Stimulated activated CD8-positive, alpha-beta memory T cell treated with anti-CD3 and anti-CD28 coated beads, Interleukin-15, amount 100 ng/mL, for 4 hours (primary cell): ENCODE data around the gene GALNT1.
"Not testable (repeated sequence)": the region's sequence is repeated elsewhere in the genome, so short reads cannot be mapped to it uniquely, and the experiment has no call there.

Experiments
- DNase-seq, 2 donors: peaks; one replicate each; pipeline ENCODE4 v3.0.0-alpha.2; 2020; ENCODE audit warnings: low read depth in 2 of 2

GALNT1 gene

DNA sequence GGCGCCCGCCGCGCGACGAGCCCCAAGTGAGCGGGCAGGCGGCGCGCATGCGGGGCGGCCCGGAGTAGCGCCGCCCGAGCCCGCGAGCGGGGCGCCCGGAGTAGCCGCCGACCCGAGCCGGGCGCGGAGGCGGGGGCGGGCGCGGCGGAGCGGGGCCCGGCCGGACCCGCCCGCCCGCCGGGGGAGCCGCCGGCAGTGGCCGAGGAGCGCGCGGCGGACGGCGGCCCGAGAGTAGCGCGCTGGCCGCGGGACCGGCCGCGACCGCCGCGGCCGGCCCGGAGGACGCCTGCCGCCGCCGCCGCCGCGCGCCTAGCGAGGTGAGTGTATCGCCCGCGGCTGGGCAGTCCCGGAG is at the start of gene GALNT1:
Gene GALNT1, plus strand, starts transcription at position 195 of the 352 bp plus-strand sequence. CDS start 72,923 bp downstream, outside the sequence.
- DNase-seq, result no peak

GRCh38 chr18:35533916-35534405 is 47.6 kb upstream of the GALNT1 start:
- DNase-seq, result no peak

DNA sequence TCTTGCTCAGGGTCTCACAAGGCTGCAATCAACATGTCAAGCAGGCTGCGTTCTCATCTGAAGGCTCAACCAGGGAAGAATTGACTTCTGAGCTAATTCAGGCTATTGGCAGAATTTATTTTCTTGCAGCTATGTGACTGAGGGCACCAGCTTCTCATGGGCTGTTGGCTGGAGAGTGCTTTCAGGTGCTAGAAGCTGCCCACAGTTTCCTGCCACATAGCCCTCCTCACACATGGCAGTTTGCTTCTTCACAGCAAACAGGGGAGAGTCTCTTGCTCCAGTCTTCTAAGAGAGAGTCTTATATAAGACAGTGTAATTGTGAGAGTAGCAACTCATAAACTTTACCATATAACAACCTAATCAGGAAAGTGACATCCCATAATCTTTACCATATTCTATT is 46.2 kb upstream of the GALNT1 start:
- DNase-seq, result no peak

DNA sequence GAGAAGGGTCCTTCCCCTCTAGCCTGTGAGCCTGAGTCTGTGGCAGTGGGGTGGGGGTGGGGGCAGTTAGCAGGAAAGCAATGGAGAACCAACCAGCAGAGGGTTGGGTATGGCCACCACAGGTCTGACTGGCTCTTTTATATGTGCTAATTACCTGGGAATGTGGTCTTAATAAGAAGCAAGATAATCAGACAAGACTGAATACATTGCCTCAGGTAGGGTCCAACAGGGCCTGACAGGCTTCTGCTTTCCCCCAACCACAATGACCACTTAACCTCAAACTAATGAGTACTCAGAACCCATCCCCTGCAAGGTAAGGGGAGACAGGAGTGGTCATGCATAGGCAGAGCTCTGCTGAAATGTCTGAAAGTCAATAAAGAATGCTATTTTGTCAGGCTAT is 39.2 kb upstream of the GALNT1 start:
- DNase-seq, result no peak

GRCh38 chr18:35547008-35547605 is 34.4 kb upstream of the GALNT1 start:
- no peak for DNase-seq

DNA sequence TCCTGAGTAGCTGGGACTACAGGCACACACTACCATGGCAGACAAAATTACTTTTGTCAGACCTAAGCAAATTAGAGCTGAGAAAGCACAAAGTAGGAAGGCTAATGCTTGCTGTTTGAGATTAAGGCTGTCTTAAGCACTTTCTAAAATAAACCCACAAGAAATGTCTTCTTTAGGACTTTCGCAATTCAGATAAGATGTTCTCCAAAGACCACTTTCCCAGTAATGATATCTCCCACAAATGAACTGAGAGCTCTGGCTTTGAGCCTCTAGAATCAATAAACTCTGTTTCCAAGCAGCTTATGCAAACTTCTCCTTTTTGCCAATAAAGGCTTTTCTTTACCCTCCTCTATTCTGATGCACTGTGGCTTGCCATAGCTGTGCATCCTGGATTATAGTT is 32.0 kb upstream of the GALNT1 start:
- no peak for DNase-seq

DNA sequence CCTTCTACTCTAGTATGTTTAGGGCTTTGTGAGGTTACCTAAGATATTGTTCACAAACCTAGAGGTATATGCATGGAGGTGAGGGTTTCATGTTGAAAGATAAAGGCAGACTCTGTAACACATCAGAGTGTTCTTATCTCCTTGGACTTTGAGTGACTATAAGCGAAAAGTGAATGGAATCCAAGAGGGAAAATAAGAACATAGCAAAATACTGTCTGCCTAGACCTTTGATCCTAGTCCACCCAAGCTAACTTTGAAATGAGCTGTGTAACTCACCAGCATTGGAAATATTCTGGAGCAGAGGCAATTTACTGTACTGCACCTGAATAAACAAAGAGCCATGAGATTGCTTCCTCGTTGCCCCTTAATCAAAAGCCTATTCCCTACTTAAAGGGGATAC is 28.2 kb upstream of the GALNT1 start:
- no peak for DNase-seq

- not testable (repeated sequence) for DNase-seq
Measured at GRCh38 chr18:35555538-35555937, 26.0 kb upstream of the GALNT1 start.

DNA sequence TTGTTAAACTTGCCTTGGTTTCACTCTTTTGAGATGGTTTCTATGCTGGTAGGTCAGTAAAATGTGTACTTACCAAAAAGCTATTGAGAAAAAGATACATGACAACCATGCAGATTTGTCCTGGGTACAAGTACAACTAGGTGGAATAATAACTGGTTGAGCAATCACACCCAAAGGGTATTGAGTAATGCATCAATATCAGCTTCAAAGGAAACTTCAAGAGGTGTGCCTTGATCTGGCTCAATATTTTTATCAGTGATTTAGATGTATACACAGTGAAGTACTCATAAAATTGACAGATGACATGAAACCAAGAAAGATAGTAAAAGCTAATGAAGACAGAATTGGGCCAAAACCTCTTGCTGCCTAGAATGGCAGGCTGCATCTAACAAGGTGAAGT is 21.7 kb upstream of the GALNT1 start:
- DNase-seq, result no peak

- DNase-seq, result no peak
Measured at GRCh38 chr18:35564795-35565453, 16.6 kb upstream of the GALNT1 start.

GRCh38 chr18:35566019-35566418 is 15.5 kb upstream of the GALNT1 start:
- DNase-seq, result no peak

DNA sequence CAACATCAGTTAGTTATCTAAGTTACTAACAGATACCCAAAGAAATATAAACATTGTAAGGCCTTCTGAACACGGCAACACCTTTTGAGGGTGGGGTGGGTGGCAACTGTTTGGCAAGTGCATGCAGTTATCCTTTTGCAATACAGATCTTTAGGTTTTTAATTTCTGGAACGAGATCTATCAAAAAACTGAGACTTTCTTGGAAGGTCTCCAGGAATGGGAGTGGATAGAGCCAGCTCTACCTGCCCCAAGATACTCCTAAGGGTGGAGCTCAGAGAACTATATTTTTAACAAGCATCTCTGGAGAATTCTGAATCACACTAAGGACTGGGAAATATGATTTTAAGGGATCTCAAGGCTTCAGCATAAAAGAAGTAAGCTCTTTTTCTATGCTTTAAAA is 11.4 kb upstream of the GALNT1 start:
- DNase-seq, result no peak

GRCh38 chr18:35571138-35571537 is 10.4 kb upstream of the GALNT1 start:
- DNase-seq, result no peak

- no peak for DNase-seq
Measured at GRCh38 chr18:35572644-35573043, 8.9 kb upstream of the GALNT1 start.

DNA sequence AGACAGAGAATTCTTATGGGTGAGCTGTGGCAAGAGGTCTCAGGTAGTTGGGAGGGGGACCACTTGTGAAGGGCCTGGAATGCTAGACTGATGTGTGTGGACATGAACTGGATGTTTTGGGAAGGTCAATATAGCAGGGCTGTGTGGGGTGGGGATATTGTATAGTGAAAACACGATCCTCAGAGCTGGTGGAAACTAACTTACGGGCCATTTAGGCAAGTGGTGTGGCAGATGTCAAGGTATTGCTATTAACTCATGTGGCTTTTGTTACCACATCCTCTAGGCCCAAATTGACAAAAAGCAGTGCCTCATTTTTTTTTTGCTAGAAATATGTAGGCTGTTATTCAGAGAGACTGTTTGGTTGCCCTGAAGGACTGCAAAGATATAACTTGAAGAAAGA is 8.0 kb upstream of the GALNT1 start:
- no peak for DNase-seq

DNA sequence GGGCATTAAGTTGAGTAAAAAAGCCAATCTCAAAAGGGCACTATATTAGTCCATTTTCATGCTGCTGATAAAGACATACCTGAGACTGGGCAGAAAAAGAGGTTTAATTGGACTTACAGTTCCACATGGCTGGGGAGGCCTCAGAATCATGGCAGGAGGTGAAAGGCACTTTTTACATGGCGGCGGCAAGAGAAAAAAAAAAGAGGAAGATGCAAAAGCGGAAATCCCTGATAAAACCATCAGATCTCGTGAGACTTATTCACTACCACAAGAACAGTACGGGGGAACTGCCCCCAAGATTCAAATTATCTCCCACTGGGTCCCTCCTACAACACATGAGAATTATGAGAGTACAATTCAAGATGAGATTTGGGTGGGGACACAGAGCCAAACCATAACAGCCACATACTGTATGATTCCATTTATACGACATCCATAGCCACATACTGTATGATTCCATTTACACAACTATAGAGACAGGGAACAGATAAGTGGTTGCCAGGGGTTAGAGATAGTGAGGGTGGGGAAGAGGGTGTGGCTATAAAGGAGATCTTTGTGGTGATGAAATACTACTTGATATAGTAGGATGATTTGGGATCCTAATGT is 5.2 kb upstream of the GALNT1 start:
- not testable (repeated sequence) for DNase-seq

DNA sequence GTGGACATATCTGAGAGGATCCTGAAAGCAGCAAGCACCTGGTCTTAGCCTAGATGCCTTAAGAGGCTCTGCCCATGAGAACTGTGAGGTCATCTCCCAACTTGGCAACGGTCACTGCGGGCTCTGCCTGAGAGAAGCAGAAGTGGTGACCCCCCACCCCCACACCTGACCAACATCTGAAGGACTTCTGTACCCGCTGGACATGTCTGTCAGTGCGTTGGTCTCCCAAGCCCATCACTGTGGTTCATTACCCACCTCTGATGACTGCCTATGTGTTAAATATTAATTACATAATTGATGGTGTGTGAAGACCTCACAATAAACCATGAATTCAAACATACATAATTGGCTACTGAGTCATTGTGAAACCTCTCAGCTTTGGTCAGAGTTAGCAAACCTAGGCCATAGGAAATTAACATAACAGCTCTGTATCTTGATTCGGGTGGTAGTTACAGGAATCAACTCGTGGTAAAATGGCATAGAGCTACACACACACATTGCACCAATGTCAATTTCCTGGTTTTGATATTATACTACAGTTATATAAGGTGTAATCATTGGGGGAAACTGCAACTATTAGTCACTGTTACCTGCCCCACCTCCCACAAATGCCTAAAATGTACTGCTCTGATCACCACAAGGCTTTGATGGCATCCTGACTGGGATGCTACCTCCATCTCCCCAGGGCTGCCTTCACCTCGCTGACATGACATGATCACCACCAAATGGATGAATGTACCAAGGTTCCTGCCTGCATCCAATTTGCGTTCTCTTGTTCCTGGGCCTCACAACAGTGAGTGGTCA is 4.3 kb upstream of the GALNT1 start:
- DNase-seq, result no peak

GRCh38 chr18:35578481-35578880 is 3.1 kb upstream of the GALNT1 start:
- no peak for DNase-seq

GRCh38 chr18:35578936-35579335 is 2.6 kb upstream of the GALNT1 start:
- no peak for DNase-seq

DNA sequence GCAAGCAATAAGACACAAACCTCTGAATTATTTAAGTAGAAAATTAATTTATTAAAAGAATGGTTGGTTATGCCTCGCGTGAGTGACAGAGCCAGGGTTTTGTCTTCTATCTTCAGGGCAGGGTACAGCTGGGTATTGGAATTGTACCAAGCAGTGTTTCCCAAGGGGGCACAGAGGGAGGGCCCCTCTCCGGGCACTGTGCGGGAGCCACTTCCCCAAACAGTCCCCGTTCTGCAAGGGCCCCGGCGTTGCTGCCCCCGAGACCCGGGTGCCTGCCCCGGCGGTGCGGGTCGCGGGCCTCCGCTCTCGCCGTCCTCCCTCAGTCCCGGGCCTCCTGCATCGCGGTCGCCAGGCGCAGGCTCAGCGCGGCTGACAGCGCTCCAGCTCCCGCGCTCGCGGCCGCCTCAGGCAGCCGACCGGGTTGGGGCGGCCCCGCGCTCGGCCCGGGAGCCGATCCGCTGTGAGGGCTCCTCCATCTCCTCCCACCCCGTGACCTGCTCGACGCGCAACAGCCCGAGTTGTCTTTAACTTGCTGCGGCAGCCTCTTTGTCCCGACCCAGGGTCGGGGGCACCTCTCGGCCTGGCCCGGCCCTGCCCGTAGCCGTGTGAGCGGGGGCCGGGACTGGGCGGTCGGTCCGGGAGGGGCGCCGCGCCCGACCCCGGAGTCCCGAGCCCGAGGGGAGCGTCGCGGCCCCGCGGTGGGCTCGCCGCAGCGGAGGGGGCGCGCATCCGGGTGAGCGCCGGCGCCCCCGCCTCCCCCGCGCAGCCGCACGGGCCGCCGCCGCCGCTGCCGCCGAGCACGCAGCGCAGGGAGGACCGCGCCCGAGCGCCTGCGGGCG is 620 bp upstream of the GALNT1 start:
- DNase-seq, result peak in 1 of 2 donors; percentile 35

GRCh38 chr18:35581898-35582641 is 530 bp downstream of the GALNT1 start:
- peak in 1 of 2 donors; percentile 0 for DNase-seq
